Activated CD4-positive, alpha-beta memory T cell treated with anti-CD3 and anti-CD28 coated beads for 36 hours (primary cell): Measurements from ENCODE around the gene LIN52. TPM values are rescaled to one million over a fixed set of nuclear protein-coding genes. Genes with fewer than 3 reads are reported as not detected.

Source experiments
- CTCF ChIA-PET: fragments of 350-600 bp; sonication (Branson Sonifier 250); formaldehyde crosslinking; loops from one replicate; lab custom pipeline; 2021; ENCODE audit warnings: antibody characterized with exemption, inconsistent platforms; lab: Charles Lee
- POLR2A ChIA-PET: fragments of 350-600 bp; sonication (Branson Sonifier 250); formaldehyde crosslinking; loops from one replicate; lab custom pipeline; 2021; ENCODE audit warnings: antibody characterized with exemption; lab: Charles Lee
- DNase-seq: peaks from one replicate; pipeline ENCODE4 v3.0.0-alpha.2; 2020
- H3K27ac Mint-ChIP-seq: one replicate; pipeline ENCODE4 v1.8.0; 2021; ENCODE audit warnings: mixed read lengths
- H3K27me3 Mint-ChIP-seq: one replicate; pipeline ENCODE4 v1.8.0; 2021; ENCODE audit warnings: mixed read lengths
- H3K36me3 Mint-ChIP-seq: one replicate; pipeline ENCODE4 v1.8.0; 2021; ENCODE audit warnings: mixed read lengths
- H3K4me1 Mint-ChIP-seq: one replicate; pipeline ENCODE4 v1.8.0; 2021; ENCODE audit warnings: low read depth, mixed read lengths
- H3K4me3 Mint-ChIP-seq: one replicate; pipeline ENCODE4 v1.8.0; 2021; ENCODE audit warnings: mild to moderate bottlenecking, mixed read lengths
- H3K9me3 Mint-ChIP-seq: one replicate; pipeline ENCODE4 v1.8.0; 2021; ENCODE audit warnings: mixed read lengths
- intact Hi-C: fragments of 100-400 bp; cut with micrococcal nuclease; formaldehyde crosslinking; loops from one replicate; pipeline ENCODE4 v1.15.1; 2023
- total RNA-seq, 2 experiments: library from RNA; stranded (reverse); gene quantifications; one replicate each; pipeline ENCODE4 v1.2.3, GENCODE V29; 2021

Gene LIN52
- total RNA-seq, 2 experiments from 2014 or later: 13.5 to 14.4 TPM

GRCh38 chr14:74147571-74147970 is 62.8 kb downstream of the LIN52 start:
- Mint-ChIP-seq H3K4me3 (no peak overlapping the region), H3K9me3 (no peaks in the 10 kb centered on the region), H3K27me3 (no peaks in the 10 kb centered on the region), H3K4me1 (peaks cover 15% of the 10 kb centered on the region), H3K36me3 (no peaks in the 10 kb centered on the region), H3K27ac (no peak overlapping the region)
- DNase-seq: no peak
- POLR2A ChIA-PET: no interaction called here
- intact Hi-C loops: loop anchor here (5.0 kb wide), 1 partner anchor 35 kb away; no protein-coding TSS in a partner anchor
- CTCF ChIA-PET: no interaction called here

- Mint-ChIP-seq H3K4me3 (no peak overlapping the region), H3K27me3 (no peaks in the 10 kb centered on the region), H3K27ac (no peak overlapping the region), H3K36me3 (no peaks in the 10 kb centered on the region), H3K4me1 (peaks cover 15% of the 10 kb centered on the region), H3K9me3 (no peaks in the 10 kb centered on the region)
- no peak for DNase-seq
- intact Hi-C loops: loop anchor here (5.0 kb wide), 1 partner anchor 36 kb away; no protein-coding TSS in a partner anchor
- CTCF ChIA-PET: no interaction called here
- POLR2A ChIA-PET: no interaction called here
These were observed 63.9 kb downstream of the LIN52 start for GRCh38 chr14:74148705-74149104.

- H3K36me3 Mint-ChIP-seq: no peaks in the 10 kb centered on the region
- H3K27me3 Mint-ChIP-seq: no peaks in the 10 kb centered on the region
- intact Hi-C loops: no loop called here
- CTCF ChIA-PET: no interaction called here
- H3K27ac Mint-ChIP-seq: no peak overlapping the region
- no peaks in the 10 kb centered on the region for H3K4me1 Mint-ChIP-seq
- H3K9me3 Mint-ChIP-seq: no peaks in the 10 kb centered on the region
- POLR2A ChIA-PET: no interaction called here
- DNase-seq: no peak
- H3K4me3 Mint-ChIP-seq: no peak overlapping the region
These were observed 70.5 kb downstream of the LIN52 start for GRCh38 chr14:74155287-74155686.

- no peaks in the 10 kb centered on the region for H3K9me3 Mint-ChIP-seq
- ChIA-PET POLR2A (no interaction called here), CTCF (no interaction called here)
- H3K36me3 Mint-ChIP-seq: no peaks in the 10 kb centered on the region
- H3K4me1 Mint-ChIP-seq: no peaks in the 10 kb centered on the region
- H3K27ac Mint-ChIP-seq: no peak overlapping the region
- intact Hi-C loops: no loop called here
- H3K27me3 Mint-ChIP-seq: no peaks in the 10 kb centered on the region
- H3K4me3 Mint-ChIP-seq: no peak overlapping the region
- no peak for DNase-seq
These were observed 71.0 kb downstream of the LIN52 start for GRCh38 chr14:74155749-74156148.

GRCh38 chr14:74160763-74161162 is 76.0 kb downstream of the LIN52 start:
- no peak for DNase-seq
- Mint-ChIP-seq H3K4me1 (no peaks in the 10 kb centered on the region), H3K4me3 (no peak overlapping the region), H3K27me3 (no peaks in the 10 kb centered on the region), H3K36me3 (no peaks in the 10 kb centered on the region), H3K9me3 (no peaks in the 10 kb centered on the region), H3K27ac (no peak overlapping the region)
- ChIA-PET POLR2A (no interaction called here), CTCF (no interaction called here)
- intact Hi-C loops: no loop called here

GRCh38 chr14:74161526-74162158 is 76.9 kb downstream of the LIN52 start:
- H3K27ac Mint-ChIP-seq: no peak overlapping the region
- intact Hi-C loops: no loop called here
- no peak overlapping the region for H3K4me3 Mint-ChIP-seq
- ChIA-PET CTCF (no interaction called here), POLR2A (no interaction called here)
- peaks cover 1% of the 10 kb centered on the region for H3K36me3 Mint-ChIP-seq
- H3K9me3 Mint-ChIP-seq: no peaks in the 10 kb centered on the region
- no peaks in the 10 kb centered on the region for H3K27me3 Mint-ChIP-seq
- DNase-seq: no peak
- H3K4me1 Mint-ChIP-seq: no peaks in the 10 kb centered on the region

- no peak for DNase-seq
- intact Hi-C loops: no loop called here
- POLR2A ChIA-PET: no interaction called here
- Mint-ChIP-seq H3K4me3 (no peak overlapping the region), H3K27ac (no peak overlapping the region), H3K36me3 (peaks cover 4% of the 10 kb centered on the region), H3K9me3 (no peaks in the 10 kb centered on the region), H3K4me1 (no peaks in the 10 kb centered on the region), H3K27me3 (no peaks in the 10 kb centered on the region)
- CTCF ChIA-PET: no interaction called here
These were observed 85.2 kb downstream of the LIN52 start for GRCh38 chr14:74169906-74170305.

- no peaks in the 10 kb centered on the region for H3K27me3 Mint-ChIP-seq
- CTCF ChIA-PET: no interaction called here
These were observed 91.6 kb downstream of the LIN52 start for GRCh38 chr14:74176400-74176793.

GRCh38 chr14:74179856-74180255 is 95.1 kb downstream of the LIN52 start:
- Mint-ChIP-seq H3K9me3 (no peaks in the 10 kb centered on the region), H3K4me1 (no peaks in the 10 kb centered on the region)
- CTCF ChIA-PET: interaction anchor here (1.4 kb wide), 1 partner anchor 41 kb away, joined by 3 read pairs; no protein-coding TSS in a partner anchor

More at GRCh38 chr14:74176400-74176793, 91.6 kb downstream of the LIN52 start:
- no peaks in the 10 kb centered on the region for H3K9me3 Mint-ChIP-seq
- H3K27ac Mint-ChIP-seq: no peak overlapping the region
- POLR2A ChIA-PET: no interaction called here
- no peak overlapping the region for H3K4me3 Mint-ChIP-seq
- DNase-seq: no peak
- no peaks in the 10 kb centered on the region for H3K4me1 Mint-ChIP-seq
- H3K36me3 Mint-ChIP-seq: peaks cover 2% of the 10 kb centered on the region
- intact Hi-C loops: no loop called here

GRCh38 chr14:74190927-74191575 is 106.3 kb downstream of the LIN52 start:
- Mint-ChIP-seq H3K9me3 (no peaks in the 10 kb centered on the region), H3K4me1 (no peaks in the 10 kb centered on the region), H3K4me3 (no peak overlapping the region), H3K27ac (no peak overlapping the region), H3K27me3 (no peaks in the 10 kb centered on the region), H3K36me3 (peaks cover 2% of the 10 kb centered on the region)
- intact Hi-C loops: no loop called here
- ChIA-PET CTCF (interaction anchor here (1.1 kb wide), 1 partner anchor 66 kb away, joined by 4 read pairs; no protein-coding TSS in a partner anchor), POLR2A (no interaction called here)
- DNase-seq: no peak

More at GRCh38 chr14:74179856-74180255, 95.1 kb downstream of the LIN52 start:
- POLR2A ChIA-PET: no interaction called here
- intact Hi-C loops: no loop called here
- Mint-ChIP-seq H3K4me3 (no peak overlapping the region), H3K36me3 (peaks cover 1% of the 10 kb centered on the region), H3K27me3 (no peaks in the 10 kb centered on the region), H3K27ac (no peak overlapping the region)
- DNase-seq: no peak

GRCh38 chr14:74194506-74195274 is 109.9 kb downstream of the LIN52 start:
- Mint-ChIP-seq H3K4me3 (no peak overlapping the region), H3K27ac (no peak overlapping the region), H3K4me1 (peaks cover 3% of the 10 kb centered on the region), H3K27me3 (no peaks in the 10 kb centered on the region), H3K9me3 (no peaks in the 10 kb centered on the region), H3K36me3 (peaks cover 11% of the 10 kb centered on the region)
- no peak for DNase-seq
- intact Hi-C loops: no loop called here
- ChIA-PET CTCF (no interaction called here), POLR2A (no interaction called here)

- no peak overlapping the region for H3K4me3 Mint-ChIP-seq
- H3K4me1 Mint-ChIP-seq: peaks cover 3% of the 10 kb centered on the region
- CTCF ChIA-PET: interaction anchor here (0.8 kb wide), 1 partner anchor 56 kb away, joined by 3 read pairs; no protein-coding TSS in a partner anchor
These were observed 110.9 kb downstream of the LIN52 start for GRCh38 chr14:74195623-74196022.

More at GRCh38 chr14:74195623-74196022, 110.9 kb downstream of the LIN52 start:
- intact Hi-C loops: no loop called here
- DNase-seq: no peak
- peaks cover 15% of the 10 kb centered on the region for H3K36me3 Mint-ChIP-seq
- H3K27me3 Mint-ChIP-seq: no peaks in the 10 kb centered on the region
- no peaks in the 10 kb centered on the region for H3K9me3 Mint-ChIP-seq
- POLR2A ChIA-PET: no interaction called here
- no peak overlapping the region for H3K27ac Mint-ChIP-seq
